Measurements from ENCODE around the gene L1TD1. TPM values are rescaled to one million over a fixed set of nuclear protein-coding genes. Genes with fewer than 3 reads are reported as not detected.

Gene L1TD1
- total RNA-seq, 4 donors from 2014 or later: 2.0 to 5.4 (median 3.4) TPM; not detected in 1

- Histone ChIP-seq H3K4me3 (no peak overlapping the region), H3K9me3 (no peaks in the 10 kb centered on the region), H3K27ac (no peak overlapping the region), H3K4me1 (peaks cover 0 to 16% (median 2%) of the 10 kb centered on the region in 4 donors), H3K36me3 (no peaks in the 10 kb centered on the region), H3K27me3 (peaks cover 11% of the 10 kb centered on the region)
- in situ Hi-C loops (cut with MboI; ENCODE audit: low pct_ligation_motif_present in 1 of 4, low pct_unique_long_range_greater_than_20kb in 1 of 4, low sequenced_read_pairs in 3 of 4) (no loop called here), intact Hi-C loops (cut with DNase I; ENCODE audit: low total_unique reads) (no loop called here)
- TF ChIP-seq POLR2A (IDR thresholded peaks at IDR 0.05) (no peak), EP300 (IDR thresholded peaks at IDR 0.05; ENCODE audit: low read depth) (no peak), CTCF (IDR thresholded peaks at IDR 0.05) (no peak), POLR2AphosphoS5 (IDR thresholded peaks at IDR 0.05) (no peak)
- WGBS, 2 donors (ENCODE audit: low coverage in 1 of 2): 25 to 33% methylated on average over 4 to 14 of the region's 14 CpGs
- no peak for DNase-seq
Measured at GRCh38 chr1:62198069-62198780, 3.6 kb downstream of the L1TD1 start.

GRCh38 chr1:62198781-62199125 is 4.1 kb downstream of the L1TD1 start:
- Histone ChIP-seq H3K4me3 (no peak overlapping the region), H3K36me3 (no peaks in the 10 kb centered on the region), H3K4me1 (peaks cover 0 to 16% (median 2%) of the 10 kb centered on the region in 4 donors), H3K9me3 (no peaks in the 10 kb centered on the region), H3K27me3 (peaks cover 11% of the 10 kb centered on the region), H3K27ac (no peak overlapping the region)
- intact Hi-C loops (cut with DNase I; ENCODE audit: low total_unique reads): no loop called here
- in situ Hi-C loops (cut with MboI; ENCODE audit: low pct_ligation_motif_present in 1 of 4, low pct_unique_long_range_greater_than_20kb in 1 of 4, low sequenced_read_pairs in 3 of 4): no loop called here
- DNase-seq: no peak
- TF ChIP-seq CTCF (IDR thresholded peaks at IDR 0.05): no peak
- no peak for TF ChIP-seq POLR2AphosphoS5 (IDR thresholded peaks at IDR 0.05)
- no peak for TF ChIP-seq POLR2A (IDR thresholded peaks at IDR 0.05)
- no peak for TF ChIP-seq EP300 (IDR thresholded peaks at IDR 0.05; ENCODE audit: low read depth)
- WGBS, 2 donors (ENCODE audit: low coverage in 1 of 2): 25 to 29% methylated on average over 3 of the region's 3 CpGs

GRCh38 chr1:62207187-62207586 is 12.5 kb downstream of the L1TD1 start:
- TF ChIP-seq EP300 (IDR thresholded peaks at IDR 0.05; ENCODE audit: low read depth) (no peak), POLR2AphosphoS5 (IDR thresholded peaks at IDR 0.05) (no peak), CTCF (IDR thresholded peaks at IDR 0.05) (no peak), POLR2A (IDR thresholded peaks at IDR 0.05) (no peak)
- H3K9me3 ChIP-seq: peaks cover 11 to 13% of the 10 kb centered on the region in 2 donors
- H3K27ac ChIP-seq: no peak overlapping the region
- no peaks in the 10 kb centered on the region for H3K27me3 ChIP-seq
- H3K4me1 ChIP-seq: no peaks in the 10 kb centered on the region
- H3K4me3 ChIP-seq: no peak overlapping the region
- H3K36me3 ChIP-seq: no peaks in the 10 kb centered on the region
- DNase-seq: no peak
- in situ Hi-C loops (cut with MboI; ENCODE audit: low pct_ligation_motif_present in 1 of 4, low pct_unique_long_range_greater_than_20kb in 1 of 4, low sequenced_read_pairs in 3 of 4) (no loop called here), intact Hi-C loops (cut with DNase I; ENCODE audit: low total_unique reads) (no loop called here)
- 90 to 100% methylated on average over 2 of the region's 2 CpGs for WGBS, 2 donors (ENCODE audit: low coverage in 1 of 2)

- WGBS, 2 donors (ENCODE audit: low coverage in 1 of 2): 78 to 93% methylated on average over 2 to 5 of the region's 5 CpGs
- peaks cover 11 to 13% of the 10 kb centered on the region in 2 donors for H3K9me3 ChIP-seq
- no peaks in the 10 kb centered on the region for H3K36me3 ChIP-seq
- no peak for TF ChIP-seq EP300 (IDR thresholded peaks at IDR 0.05; ENCODE audit: low read depth)
- TF ChIP-seq POLR2AphosphoS5 (IDR thresholded peaks at IDR 0.05): no peak
- TF ChIP-seq POLR2A (IDR thresholded peaks at IDR 0.05): no peak
- TF ChIP-seq CTCF (IDR thresholded peaks at IDR 0.05): no peak
- in situ Hi-C loops (cut with MboI; ENCODE audit: low pct_ligation_motif_present in 1 of 4, low pct_unique_long_range_greater_than_20kb in 1 of 4, low sequenced_read_pairs in 3 of 4) (no loop called here), intact Hi-C loops (cut with DNase I; ENCODE audit: low total_unique reads) (no loop called here)
- no peak overlapping the region for H3K27ac ChIP-seq
- no peak for DNase-seq
- H3K27me3 ChIP-seq: no peaks in the 10 kb centered on the region
- no peak overlapping the region for H3K4me3 ChIP-seq
- no peaks in the 10 kb centered on the region for H3K4me1 ChIP-seq
Measured at GRCh38 chr1:62208087-62208486, 13.4 kb downstream of the L1TD1 start.

Data from transverse colon (tissue), 4 donors.